GM12878 (cell line): Measurements from ENCODE around the gene TSC22D3. TPM values are rescaled to one million over a fixed set of nuclear protein-coding genes. Genes with fewer than 3 reads are reported as not detected.
"Not testable (repeated sequence)": the region's sequence is repeated elsewhere in the genome, so short reads cannot be mapped to it uniquely, and the experiment has no call there.

Experiments
- ATAC-seq: fragments of 200-7000 bp; cut with Tn5 transposase; 3 replicates; pipeline ENCODE4 v1.9.1; 2020; ENCODE audit warnings: mild to moderate bottlenecking, moderate library complexity
- BruUV-seq: library from RNA; stranded (reverse); fragments of 400-500 nt; replicated peaks from 2 replicates; lab custom pipeline; 2021; lab: Mats Ljungman, UMichigan
- CTCF ChIA-PET: fragments of 300-600 bp; sonication (Branson Sonifier 250); formaldehyde crosslinking; extraction: SDS; loops from one replicate; lab custom pipeline; 2021; ENCODE audit warnings: inconsistent platforms; lab: Yijun Ruan, JAX
- POLR2A ChIA-PET: fragments of 350-600 bp; formaldehyde crosslinking; extraction: SDS; loops from one replicate; lab custom pipeline; 2021; ENCODE audit warnings: inconsistent platforms; lab: Charles Lee
- RAD21 ChIA-PET: fragments of 300-600 bp; sonication (Branson Sonifier 250); formaldehyde crosslinking; loops from one replicate; lab custom pipeline; 2023; ENCODE audit warnings: antibody characterized with exemption; ENCODE audit not compliant: unreplicated experiment; lab: Charles Lee
- SMC1A ChIA-PET: fragments of 300-600 bp; sonication (Branson Sonifier 250); formaldehyde crosslinking; loops from one replicate; lab custom pipeline; 2023; ENCODE audit not compliant: unreplicated experiment, uncharacterized antibody; lab: Charles Lee
- DNase-seq: peaks from one replicate; pipeline ENCODE4 v3.0.0-alpha.2; 2011; ENCODE audit warnings: low read depth, low spot score
- FAIRE-seq: peaks from 3 replicates; lab custom pipeline; 2011; peaks lifted over from hg19 to GRCh38; lab: Jason Lieb, UNC
- H2AFZ ChIP-seq: 2 replicates; pipeline ENCODE4 v1.6.0; 2011; ENCODE audit warnings: low read depth, low read length, control low read depth; ENCODE audit not compliant: control insufficient read depth
- H3K27ac ChIP-seq: 2 replicates; pipeline ENCODE4 v1.5.1; 2011; ENCODE audit warnings: control low read depth; ENCODE audit not compliant: control insufficient read depth, insufficient read depth
- H3K27me3 ChIP-seq, 2 experiments: replicated peaks in 1 of 2; 2 replicates each; pipeline versions ENCODE4 v1.6.0 to v1.6.1; 2011; ENCODE audit warnings: low read length in 1 of 2; ENCODE audit not compliant: control insufficient read depth in 2 of 2, insufficient read depth in 2 of 2
- H3K36me3 ChIP-seq, 2 experiments: 2 replicates each; pipeline ENCODE4 v1.5.1; 2011; ENCODE audit warnings: low read length in 1 of 2; ENCODE audit not compliant: control insufficient read depth in 2 of 2, insufficient read depth in 2 of 2
- H3K4me1 ChIP-seq: 2 replicates; pipeline ENCODE4 v1.6.1; 2011; ENCODE audit warnings: mild to moderate bottlenecking, low read length, moderate library complexity, mixed read lengths; ENCODE audit not compliant: control insufficient read depth, insufficient read depth
- H3K4me2 ChIP-seq: 2 replicates; pipeline ENCODE4 v1.6.0; 2011; ENCODE audit warnings: control low read depth; ENCODE audit not compliant: control insufficient read depth, insufficient read depth
- H3K4me3 ChIP-seq: fragments of 200-600 bp; sonication (generic); 2 replicates; pipeline ENCODE4 v1.5.1; 2016
- H3K79me2 ChIP-seq: 2 replicates; pipeline ENCODE4 v1.6.0; 2011; ENCODE audit warnings: low read length; ENCODE audit not compliant: control insufficient read depth, insufficient read depth
- H3K9ac ChIP-seq: 2 replicates; pipeline ENCODE4 v1.8.0; 2011; ENCODE audit warnings: low read length, control low read depth, mixed read lengths; ENCODE audit not compliant: control insufficient read depth, insufficient read depth
- H3K9me3 ChIP-seq: replicated peaks from 3 replicates; pipeline ENCODE4 v1.5.1; 2011; ENCODE audit warnings: mild to moderate bottlenecking, low read length; ENCODE audit not compliant: control insufficient read depth, insufficient read depth
- H4K20me1 ChIP-seq: 2 replicates; pipeline ENCODE4 v1.6.0; 2011; ENCODE audit not compliant: control insufficient read depth, insufficient read depth
- CHD1 ChIP-seq: IDR thresholded peaks from 2 replicates; pipeline ENCODE4 v1.6.1; 2012; ENCODE audit warnings: low read depth, low read length, improper control_type of control experiment
- EZH2 ChIP-seq: IDR thresholded peaks from 2 replicates; pipeline ENCODE4 v1.6.1; 2012; ENCODE audit warnings: low read depth, mild to moderate bottlenecking, control low read depth, inconsistent platforms, low read length, borderline replicate concordance; ENCODE audit not compliant: control insufficient read depth
- IKZF1 ChIP-seq: fragments of 450-650 bp; conservative IDR thresholded peaks from 2 replicates; pipeline ENCODE4 v1.6.1; 2017; ENCODE audit warnings: antibody characterized with exemption, mild to moderate bottlenecking
- JUND ChIP-seq: IDR thresholded peaks from 2 replicates; pipeline ENCODE4 v1.6.1; 2012; ENCODE audit warnings: low read depth, mild to moderate bottlenecking, low read length, improper control_type of control experiment, moderate library complexity
- KDM1A ChIP-seq: fragments of 200-600 bp; sonication (generic); IDR thresholded peaks from 2 replicates; pipeline ENCODE4 v1.6.1; 2016; ENCODE audit warnings: borderline replicate concordance
- KLF5 ChIP-seq: fragments of 450-650 bp; IDR thresholded peaks from 2 replicates; pipeline ENCODE4 v1.6.1; 2014; ENCODE audit warnings: mild to moderate bottlenecking; ENCODE audit not compliant: partially characterized antibody
- RAD51 ChIP-seq: fragments of 450-650 bp; IDR thresholded peaks from 2 replicates; pipeline ENCODE4 v1.6.1; 2016; ENCODE audit warnings: moderate library complexity, mild to moderate bottlenecking, inconsistent platforms
- TAF1 ChIP-seq: IDR thresholded peaks from 2 replicates; pipeline ENCODE4 v1.6.1; 2011; ENCODE audit warnings: mild to moderate bottlenecking, low read depth, low read length, borderline replicate concordance
- ZNF24 ChIP-seq: fragments of 450-650 bp; IDR thresholded peaks from 2 replicates; pipeline ENCODE4 v1.6.1; 2017; ENCODE audit warnings: antibody characterized with exemption, mild to moderate bottlenecking
- ZNF622 ChIP-seq: fragments of 450-650 bp; IDR thresholded peaks from 2 replicates; pipeline ENCODE4 v1.6.1; 2017; ENCODE audit warnings: mild to moderate bottlenecking, inconsistent platforms
- WGBS: methylation state at CpG from one replicate; pipeline ENCODE4 v1.1.6; 2016; ENCODE audit warnings: low lambda C conversion rate; ENCODE audit not compliant: insufficient replicate concordance, insufficient coverage; ENCODE audit errors: missing lambda C conversion rate; 5-methylcytosine and 5-hydroxymethylcytosine counted together
- in situ Hi-C: fragments of 300-500 bp; cut with MboI; formaldehyde crosslinking; loops from 9 replicates; pipeline ENCODE4 v1.14.3; 2018; ENCODE audit warnings: mixed read lengths
- intact Hi-C: fragments of 100-400 bp; cut with micrococcal nuclease; formaldehyde crosslinking; loops from one replicate; pipeline ENCODE4 v1.14.2; 2022; ENCODE audit not compliant: unreplicated experiment
- polyA plus RNA-seq, 11 experiments: library from polyadenylated mRNA; depleted of rRNA in 4 of 11; unstranded in 6 of 11; stranded (reverse) in 5 of 11; fragments of >200 nt; fragmentation: Nextera tagmentation in 4 of 11; fragmentation: Illumina TruSeq in 1 of 11; extraction: Ambion mirVana in 4 of 11; extraction: Trizol in 1 of 11; gene quantifications; 1 replicate in 1 of 11; 2 replicates in 10 of 11; pipeline versions ENCODE4 v1.2.1 to v1.2.3, GENCODE V29; 2011 to 2016; ENCODE audit warnings: inconsistent platforms in 2 of 11, missing spikeins in 2 of 11, low read depth in 1 of 11
- total RNA-seq, 4 experiments: library from RNA; depleted of rRNA in 3 of 4; stranded (reverse); fragments of >200 nt in 3 of 4; fragmentation: Illumina TruSeq in 1 of 4; extraction: Trizol in 1 of 4; gene quantifications; 2 replicates each; pipeline versions ENCODE4 v1.2.1 to v1.2.3, GENCODE V29; 2013 to 2021
- TF ChIP-seq, protein P1 (sequence below): fragments of 450-650 bp; formaldehyde crosslinking; IDR thresholded peaks from 2 replicates; pipeline ENCODE4 v1.4.0; 2020; ENCODE audit warnings: mild to moderate bottlenecking, moderate library complexity
- TF ChIP-seq, protein P2 (sequence below): IDR thresholded peaks from 2 replicates; pipeline ENCODE4 v1.6.1; 2012; ENCODE audit warnings: low read depth, low read length, improper control_type of control experiment

The TSC22D3 gene
- total and polyA plus RNA-seq, 10 of the 15 experiments (the other 5 are each of a cell fraction or from before 2014, with no cell fraction given), result 4.6 to 122 (median 16.1) TPM

DNA sequence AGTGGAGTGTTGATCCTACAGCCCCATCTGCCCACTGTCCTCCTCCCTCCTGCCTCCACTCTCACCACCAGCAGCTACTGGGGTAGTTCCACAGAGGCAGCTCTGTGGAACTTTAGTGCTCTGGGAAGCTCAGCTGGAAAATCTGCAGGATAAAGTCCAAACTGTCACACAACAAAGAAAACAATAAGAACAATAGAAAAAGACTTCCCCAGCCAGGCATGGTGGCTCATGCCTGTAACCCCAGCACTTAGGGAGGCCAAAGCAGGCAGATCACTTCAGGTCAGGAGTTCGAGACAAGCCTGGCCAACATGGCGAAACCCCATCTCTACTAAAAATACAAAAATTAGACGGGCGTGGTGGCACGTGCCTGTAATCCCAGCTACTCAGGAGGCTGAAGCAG is 106.9 kb downstream of the TSC22D3 start:
- H3K27me3 ChIP-seq, H3K4me3 ChIP-seq, DNase-seq, H2AFZ ChIP-seq, H3K4me2 ChIP-seq, H3K9ac ChIP-seq, FAIRE-seq, BruUV-seq, H4K20me1 ChIP-seq, H3K27ac ChIP-seq, H3K4me1 ChIP-seq, H3K9me3 ChIP-seq, intact Hi-C loops, ATAC-seq, H3K79me2 ChIP-seq, H3K36me3 ChIP-seq: not testable (repeated sequence)
- ChIA-PET SMC1A (interaction anchor here (0.7 to 15.8 kb wide), 7 partner anchors 9 to 109 kb away, joined by 3 to 149 read pairs (median 3); partner anchors contain the start of genes NCBP2L and TSC22D3), CTCF (interaction anchor here (1.9 to 8.6 kb wide), 3 partner anchors 10 to 108 kb away, joined by 9 to 136 read pairs (median 32); partner anchors contain the start of genes NCBP2L and TSC22D3), POLR2A (interaction anchor here (0.7 kb wide), 2 partner anchors 71 to 108 kb away, joined by 3 to 5 read pairs; partner anchors contain the start of gene NCBP2L), RAD21 (interaction anchor here (0.8 to 1.2 kb wide), 3 partner anchors 46 to 108 kb away, joined by 3 to 4 read pairs (median 3); partner anchors contain the start of gene NCBP2L)
- in situ Hi-C loops, result loop anchor here (10.0 kb wide), 1 partner anchor 226 kb away; no protein-coding TSS in a partner anchor
- WGBS, result 3% methylated on average over 5 of the region's 5 CpGs

DNA sequence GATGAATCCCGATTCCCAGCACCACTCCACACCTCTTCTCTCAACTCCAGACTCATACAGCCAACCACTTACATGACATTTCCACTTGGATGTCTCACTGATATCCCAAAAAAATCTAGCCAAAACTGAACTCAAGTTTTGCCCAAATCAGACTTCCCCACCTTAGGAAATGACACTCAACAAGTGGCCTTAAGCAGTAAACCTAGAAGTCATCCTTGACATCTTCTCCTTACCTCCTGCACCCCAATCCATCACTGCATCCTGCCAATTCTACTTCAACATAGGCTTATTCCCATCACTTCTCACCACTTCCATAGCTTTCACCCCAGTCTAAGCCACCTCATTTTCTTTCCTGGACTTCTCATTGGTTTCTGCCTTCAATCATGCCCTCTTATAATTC is 108.2 kb downstream of the TSC22D3 start:
- RAD21 ChIA-PET, result interaction anchor here (0.6 kb wide), 1 partner anchor 446 kb away, joined by 3 read pairs; no protein-coding TSS in a partner anchor
- DNase-seq (no peak), FAIRE-seq (no peak), ATAC-seq (no peak)
- SMC1A ChIA-PET, result interaction anchor here (15.8 kb wide), 1 partner anchor 111 kb away, joined by 149 read pairs; the partner anchor contains the start of genes NCBP2L and TSC22D3
- Histone ChIP-seq H3K4me2 (no peak overlapping the region), H4K20me1 (no peaks in the 10 kb centered on the region), H3K4me3 (no peak overlapping the region), H3K4me1 (no peaks in the 10 kb centered on the region), H3K9me3 (no peaks in the 10 kb centered on the region), H2AFZ (no peak overlapping the region), H3K27ac (no peak overlapping the region), H3K79me2 (no peaks in the 10 kb centered on the region), H3K36me3 (no peaks in the 10 kb centered on the region; a peak in 1 of 4 replicates), H3K9ac (no peak overlapping the region), H3K27me3 (no peaks in the 10 kb centered on the region)
- 15% methylated on average over 1 of the region's 1 CpG for WGBS
- CTCF ChIA-PET, result interaction anchor here (4.4 kb wide), 1 partner anchor 9 kb away, joined by 32 read pairs; no protein-coding TSS in a partner anchor
- POLR2A ChIA-PET, result no interaction called here
- BruUV-seq, result no TSS peak
- in situ Hi-C loops, result loop anchor here (10.0 kb wide), 1 partner anchor 227 kb away; no protein-coding TSS in a partner anchor
- intact Hi-C loops, result no loop called here
- TF ChIP-seq JUND (no peak), ZNF622 (no peak), EZH2 (no peak), IKZF1 (no peak), KDM1A (no peak), TAF1 (no peak), KLF5 (no peak), ZNF24 (no peak), RAD51 (no peak), CHD1 (no peak)
- TF ChIP-seq, protein P1, sequence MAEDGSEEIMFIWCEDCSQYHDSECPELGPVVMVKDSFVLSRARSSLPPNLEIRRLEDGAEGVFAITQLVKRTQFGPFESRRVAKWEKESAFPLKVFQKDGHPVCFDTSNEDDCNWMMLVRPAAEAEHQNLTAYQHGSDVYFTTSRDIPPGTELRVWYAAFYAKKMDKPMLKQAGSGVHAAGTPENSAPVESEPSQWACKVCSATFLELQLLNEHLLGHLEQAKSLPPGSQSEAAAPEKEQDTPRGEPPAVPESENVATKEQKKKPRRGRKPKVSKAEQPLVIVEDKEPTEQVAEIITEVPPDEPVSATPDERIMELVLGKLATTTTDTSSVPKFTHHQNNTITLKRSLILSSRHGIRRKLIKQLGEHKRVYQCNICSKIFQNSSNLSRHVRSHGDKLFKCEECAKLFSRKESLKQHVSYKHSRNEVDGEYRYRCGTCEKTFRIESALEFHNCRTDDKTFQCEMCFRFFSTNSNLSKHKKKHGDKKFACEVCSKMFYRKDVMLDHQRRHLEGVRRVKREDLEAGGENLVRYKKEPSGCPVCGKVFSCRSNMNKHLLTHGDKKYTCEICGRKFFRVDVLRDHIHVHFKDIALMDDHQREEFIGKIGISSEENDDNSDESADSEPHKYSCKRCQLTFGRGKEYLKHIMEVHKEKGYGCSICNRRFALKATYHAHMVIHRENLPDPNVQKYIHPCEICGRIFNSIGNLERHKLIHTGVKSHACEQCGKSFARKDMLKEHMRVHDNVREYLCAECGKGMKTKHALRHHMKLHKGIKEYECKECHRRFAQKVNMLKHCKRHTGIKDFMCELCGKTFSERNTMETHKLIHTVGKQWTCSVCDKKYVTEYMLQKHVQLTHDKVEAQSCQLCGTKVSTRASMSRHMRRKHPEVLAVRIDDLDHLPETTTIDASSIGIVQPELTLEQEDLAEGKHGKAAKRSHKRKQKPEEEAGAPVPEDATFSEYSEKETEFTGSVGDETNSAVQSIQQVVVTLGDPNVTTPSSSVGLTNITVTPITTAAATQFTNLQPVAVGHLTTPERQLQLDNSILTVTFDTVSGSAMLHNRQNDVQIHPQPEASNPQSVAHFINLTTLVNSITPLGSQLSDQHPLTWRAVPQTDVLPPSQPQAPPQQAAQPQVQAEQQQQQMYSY (CRISPR knock-in tag), result no peak
- TF ChIP-seq, protein P2, sequence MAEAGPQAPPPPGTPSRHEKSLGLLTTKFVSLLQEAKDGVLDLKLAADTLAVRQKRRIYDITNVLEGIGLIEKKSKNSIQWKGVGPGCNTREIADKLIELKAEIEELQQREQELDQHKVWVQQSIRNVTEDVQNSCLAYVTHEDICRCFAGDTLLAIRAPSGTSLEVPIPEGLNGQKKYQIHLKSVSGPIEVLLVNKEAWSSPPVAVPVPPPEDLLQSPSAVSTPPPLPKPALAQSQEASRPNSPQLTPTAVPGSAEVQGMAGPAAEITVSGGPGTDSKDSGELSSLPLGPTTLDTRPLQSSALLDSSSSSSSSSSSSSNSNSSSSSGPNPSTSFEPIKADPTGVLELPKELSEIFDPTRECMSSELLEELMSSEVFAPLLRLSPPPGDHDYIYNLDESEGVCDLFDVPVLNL, result no peak
